GM19372 (cell line): ENCODE measurements around the gene SAMD1.
"Not testable (repeated sequence)": the region's sequence is repeated elsewhere in the genome, so short reads cannot be mapped to it uniquely, and the experiment has no call there.

Source experiments
- ATAC-seq: cut with Tn5 transposase; IDR thresholded peaks from one replicate; pipeline ENCODE4 v1.9.1; 2021; ENCODE audit warnings: mild to moderate bottlenecking, low read depth, moderate library complexity; ENCODE audit not compliant: unreplicated experiment

The SAMD1 gene

DNA sequence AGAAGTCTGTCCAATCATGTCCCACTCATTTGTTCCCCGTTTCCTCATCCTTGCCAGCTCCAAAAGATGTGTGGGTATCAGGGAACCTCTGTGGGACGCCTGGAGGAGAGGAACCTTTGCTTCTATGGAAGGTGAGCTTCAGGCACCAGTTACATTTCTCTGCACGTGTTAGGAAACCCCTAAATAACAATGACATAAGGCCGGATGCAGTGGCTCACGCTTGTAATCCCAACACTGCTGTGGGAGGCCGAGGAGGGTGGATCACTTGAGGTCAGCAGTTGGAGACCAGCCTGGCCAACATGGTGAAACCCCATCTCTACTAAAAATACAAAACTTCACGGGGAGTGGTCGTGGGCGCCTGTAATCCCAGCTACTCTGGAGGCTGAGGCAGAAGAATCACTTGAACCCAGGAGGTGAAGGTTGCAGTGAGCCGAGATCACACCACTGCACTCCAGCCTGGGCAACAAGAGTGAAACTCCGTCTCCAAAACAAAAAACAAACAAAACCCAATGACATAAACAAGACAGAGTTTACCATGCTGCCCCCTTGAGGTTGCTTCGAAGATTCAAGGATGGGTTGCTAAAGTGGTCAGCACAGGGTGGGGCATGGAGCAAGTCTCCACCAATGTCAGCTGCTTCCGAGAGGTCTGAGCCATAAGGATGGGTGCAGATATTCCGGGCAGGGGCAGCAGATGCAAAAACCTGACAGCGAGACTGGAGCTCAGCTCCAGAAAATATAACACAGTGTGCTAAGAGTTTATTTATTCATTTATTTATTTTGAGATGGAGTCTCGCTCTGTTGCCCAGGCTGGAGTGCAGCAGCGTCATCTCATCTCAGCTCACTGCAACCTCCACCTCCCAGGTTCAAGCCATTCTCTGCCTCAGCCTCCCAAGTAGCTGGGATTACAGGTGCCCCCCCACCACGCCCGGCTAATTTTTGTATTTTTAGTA lies 47.6 kb downstream of the SAMD1 start:
- not testable (repeated sequence) for ATAC-seq

DNA sequence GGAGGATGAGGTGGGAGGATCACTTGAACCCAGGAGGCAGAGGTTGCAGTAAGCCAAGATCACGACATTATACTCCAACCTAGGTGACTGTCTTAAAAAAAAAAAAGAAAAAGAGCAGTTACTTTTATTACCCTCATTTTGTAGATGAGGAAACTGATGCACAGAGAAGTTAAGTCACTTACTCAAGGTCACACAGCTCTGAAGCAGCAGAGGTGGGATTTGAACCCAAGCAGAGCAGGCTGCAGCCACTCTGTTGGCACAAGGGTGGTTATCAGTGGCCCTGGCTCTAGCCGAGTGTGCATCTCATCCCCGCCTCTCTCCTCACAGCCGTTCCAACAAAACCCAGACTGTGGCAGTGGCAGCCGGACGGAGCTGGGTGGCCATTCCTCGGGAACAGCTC lies 51.4 kb downstream of the SAMD1 start:
- no peak for ATAC-seq
